HuH-7 (cell line): ENCODE results near the gene MOV10L1.
A peak's percentile ranks its signal among the peaks of the same experiment; 100 is the strongest.
"Not testable (repeated sequence)": the region's sequence is repeated elsewhere in the genome, so short reads cannot be mapped to it uniquely, and the experiment has no call there.

Experiments used
- DNase-seq: peaks from one replicate; pipeline ENCODE4 v3.0.0; 2011; ENCODE audit warnings: low spot score

The MOV10L1 gene

DNA sequence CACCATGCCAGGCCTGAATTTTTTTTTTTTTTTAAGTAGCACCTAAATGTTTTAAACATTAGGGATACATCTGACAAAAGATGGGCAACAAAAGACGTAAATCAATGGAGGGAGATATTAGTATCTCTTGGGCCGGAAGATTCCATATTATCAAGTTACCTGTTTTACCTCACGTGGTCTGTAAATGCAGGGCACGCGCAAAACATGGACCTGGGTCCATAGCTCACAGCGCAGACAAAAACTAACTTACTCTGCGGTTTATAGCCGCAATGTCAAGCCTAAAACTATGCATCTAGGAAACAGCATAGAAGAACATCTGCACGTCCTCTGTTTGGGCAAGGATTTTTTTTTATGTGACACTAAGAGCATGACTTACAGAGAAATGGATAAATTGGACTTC is 49.2 kb downstream of the MOV10L1 start:
- DNase-seq = no peak

DNA sequence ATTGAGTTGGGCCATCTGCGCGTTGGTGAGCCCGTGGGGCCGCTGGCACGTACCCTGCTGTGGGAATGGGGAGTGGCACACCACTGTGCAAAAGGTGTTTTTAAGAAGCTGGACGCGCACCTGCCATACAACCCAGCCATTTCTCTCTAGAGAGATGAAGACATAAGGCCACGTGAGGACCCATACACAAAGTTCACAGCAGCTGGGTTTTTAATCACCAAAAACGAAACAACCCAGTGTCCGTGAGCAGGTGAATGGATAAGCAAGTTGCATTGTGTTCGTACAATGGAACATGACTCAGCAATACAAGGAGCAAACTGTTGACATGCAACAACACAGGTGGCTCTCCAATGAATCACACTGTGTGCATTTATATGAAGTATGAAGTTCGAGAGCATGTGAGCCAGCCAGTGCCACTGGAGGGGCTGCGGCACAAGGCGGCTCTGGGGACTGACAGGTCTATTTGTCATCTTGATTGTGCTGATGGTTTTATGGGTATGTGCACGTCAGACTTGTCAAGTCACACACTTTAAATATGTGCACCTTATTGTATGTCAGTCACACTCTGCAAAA is 50.1 kb downstream of the MOV10L1 start:
- DNase-seq = no peak

DNA sequence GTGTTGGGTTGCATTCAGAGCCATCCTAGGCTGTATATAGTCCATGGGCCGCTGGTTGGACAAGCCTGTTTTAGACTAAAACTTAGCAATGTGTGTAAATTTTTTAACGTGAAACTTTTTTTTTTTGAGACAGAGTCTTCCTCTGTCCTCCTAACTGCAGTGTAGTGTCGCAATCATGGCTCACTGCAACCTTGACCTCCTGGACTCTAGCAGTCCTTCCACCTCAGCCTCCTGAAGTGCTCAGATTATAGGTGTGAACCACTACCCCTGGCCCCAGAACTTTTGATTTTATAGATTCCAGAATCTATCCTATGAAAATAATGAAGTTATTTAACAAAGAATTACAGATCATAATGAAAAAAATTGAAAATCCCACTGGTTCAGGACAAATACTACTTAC is 50.8 kb downstream of the MOV10L1 start:
- no peak for DNase-seq

DNA sequence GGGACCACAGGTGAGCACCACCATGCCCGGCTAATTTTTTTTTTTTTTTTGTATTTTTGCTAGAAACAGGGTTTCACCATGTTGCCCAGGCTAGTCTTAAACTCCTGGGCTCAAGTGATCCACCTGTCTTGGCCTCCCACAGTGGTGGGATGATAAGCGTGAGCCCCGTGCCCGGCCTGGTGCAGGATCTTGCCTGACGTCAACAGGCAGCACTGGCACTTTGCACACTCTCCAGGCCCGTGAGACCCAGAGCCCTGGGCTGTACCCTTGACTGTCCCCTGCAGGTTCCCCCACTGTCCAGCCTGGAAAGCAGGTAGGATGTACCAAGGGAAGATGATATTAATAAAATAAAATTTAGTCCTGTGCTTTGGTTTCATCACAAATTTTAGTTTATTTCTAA is 51.7 kb downstream of the MOV10L1 start:
- no peak for DNase-seq

DNA sequence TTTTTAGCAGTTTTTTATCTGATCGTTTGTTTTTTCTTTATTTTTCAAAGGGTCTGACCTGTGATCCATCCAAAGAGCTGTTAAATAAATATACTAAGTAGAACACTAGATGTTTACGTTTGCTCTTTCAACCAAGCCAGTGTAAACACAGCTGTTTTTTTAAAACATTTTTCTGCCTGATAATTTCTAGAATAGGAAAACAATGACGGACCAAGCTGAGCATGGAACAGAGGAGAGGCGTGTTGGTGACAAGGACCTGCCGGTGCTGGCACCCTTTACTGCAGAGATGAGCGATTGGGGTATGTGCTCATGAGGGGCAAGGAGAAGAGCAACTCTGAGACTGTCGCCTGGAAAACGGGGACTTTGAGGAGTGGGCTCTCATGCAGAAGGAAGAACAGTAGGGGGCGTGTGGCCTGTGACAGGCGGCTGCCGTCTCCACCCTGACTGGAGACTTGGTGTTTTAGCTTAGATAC is 52.1 kb downstream of the MOV10L1 start:
- no peak for DNase-seq

DNA sequence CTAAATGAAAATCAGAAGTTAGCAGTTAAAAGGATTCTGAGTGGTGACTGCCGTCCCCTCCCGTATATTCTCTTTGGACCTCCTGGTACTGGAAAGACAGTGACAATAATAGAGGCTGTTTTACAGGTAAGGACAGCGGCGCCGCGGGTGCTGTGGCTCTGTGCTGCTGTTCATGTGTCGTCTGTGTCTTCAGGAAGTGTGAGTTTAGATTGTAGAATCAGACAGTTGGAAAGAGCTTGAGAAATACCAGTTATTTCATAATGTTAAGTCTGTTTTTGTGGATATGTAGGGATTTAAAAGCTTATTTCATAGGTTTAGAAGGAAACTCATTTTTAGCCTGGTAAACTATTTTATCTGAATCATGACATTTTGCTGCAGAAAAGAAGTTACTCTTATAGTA is 53.3 kb downstream of the MOV10L1 start:
- DNase-seq = no peak

DNA sequence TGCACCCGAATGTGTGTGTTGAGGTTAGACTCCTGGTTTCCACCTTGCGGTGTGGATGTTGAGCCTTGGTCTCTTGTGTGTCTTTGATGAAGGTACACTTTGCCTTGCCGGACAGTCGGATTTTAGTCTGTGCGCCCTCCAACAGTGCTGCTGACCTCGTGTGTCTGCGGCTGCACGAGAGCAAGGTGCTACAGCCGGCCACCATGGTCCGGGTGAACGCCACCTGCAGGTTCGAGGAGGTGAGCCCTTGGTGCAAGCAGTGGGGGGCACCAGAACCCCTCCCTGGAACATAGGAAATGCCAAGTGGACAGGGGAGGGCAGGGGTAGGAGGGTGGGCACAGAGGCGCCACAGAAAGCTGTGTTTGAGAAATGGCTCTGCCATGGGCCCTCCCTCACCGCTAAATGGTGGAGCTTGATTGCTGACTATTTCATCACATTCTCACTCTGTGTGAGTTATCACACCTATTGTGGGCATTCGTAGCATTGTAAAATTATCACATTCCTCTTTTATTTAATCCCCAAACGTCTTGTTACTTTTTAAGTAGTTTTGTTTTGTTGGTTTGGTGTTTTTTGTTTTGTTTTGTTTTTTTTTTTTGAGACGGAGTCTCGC is 54.3 kb downstream of the MOV10L1 start:
- no peak for DNase-seq

DNA sequence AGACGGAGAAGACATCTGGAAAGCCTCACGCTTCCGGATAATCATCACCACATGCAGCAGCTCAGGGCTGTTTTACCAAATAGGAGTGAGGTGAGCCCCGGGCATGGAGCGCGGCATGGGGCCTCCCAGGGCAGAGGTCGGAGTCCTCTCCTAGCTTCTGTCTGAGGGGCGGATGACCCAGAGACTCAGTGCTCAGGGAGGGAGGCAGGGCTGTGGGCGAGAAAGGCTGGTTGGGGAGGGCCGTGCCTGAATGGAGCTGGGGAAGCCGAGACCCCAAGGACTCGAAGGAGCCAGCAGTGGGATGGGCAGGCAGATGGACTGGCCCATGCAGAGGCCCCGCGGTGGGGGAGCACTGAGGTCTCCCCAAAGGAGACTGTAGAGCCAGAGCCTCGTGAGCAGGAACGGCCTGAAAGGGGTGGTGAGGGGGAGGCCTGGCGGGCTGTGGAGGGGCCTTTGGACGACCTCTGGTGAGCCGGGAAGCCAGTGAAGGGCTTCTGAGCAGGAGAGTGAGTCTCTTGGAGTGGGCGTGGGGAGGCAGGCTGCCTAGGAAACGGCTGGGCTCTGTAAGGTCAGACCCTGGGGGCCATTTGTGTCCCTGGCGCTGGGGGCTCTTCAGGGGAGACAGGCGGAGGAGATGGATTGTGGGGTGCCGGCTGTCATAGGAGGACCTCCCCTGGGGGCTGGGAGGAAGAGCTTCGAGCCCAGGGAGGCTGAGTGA is 56.1 kb downstream of the MOV10L1 start:
- peak; percentile 45 for DNase-seq

DNA sequence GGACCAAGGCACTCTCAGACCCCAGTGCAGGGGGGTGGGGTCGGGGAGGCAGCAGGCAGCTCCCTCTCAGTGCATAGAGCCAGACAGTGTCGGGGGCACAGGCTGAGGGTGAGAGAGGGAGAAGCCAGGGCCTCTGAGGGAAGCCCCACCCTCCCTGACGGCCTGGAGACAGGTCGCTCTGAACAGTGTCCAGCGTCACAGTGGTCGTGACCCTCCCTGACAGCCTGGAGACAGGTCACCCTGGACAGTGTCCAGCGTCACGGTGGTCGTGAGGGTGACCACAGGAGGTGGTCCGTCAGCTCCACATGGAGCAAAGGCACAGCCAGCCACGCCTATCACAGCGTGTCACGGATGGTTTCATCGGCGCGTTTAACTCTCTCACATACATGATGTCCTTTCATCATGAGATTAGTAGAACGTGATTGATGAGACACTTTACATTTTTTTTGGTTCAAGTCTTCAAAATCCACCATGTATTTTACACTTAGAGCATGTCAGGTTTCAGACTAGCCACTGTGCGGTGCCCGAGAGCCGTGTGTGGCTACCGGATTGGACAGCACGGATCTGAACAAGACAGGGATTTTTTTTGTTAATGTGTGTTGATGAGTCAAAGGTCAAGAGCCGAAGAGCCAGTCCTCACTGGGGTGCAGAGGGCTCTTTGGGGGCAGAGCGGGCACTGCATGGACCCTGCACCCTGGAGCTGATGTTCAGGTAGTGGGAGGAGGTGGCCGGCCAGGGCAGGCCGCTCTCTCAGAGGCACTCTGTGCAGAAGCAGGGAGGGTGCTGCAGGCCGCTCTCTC is 56.8 kb downstream of the MOV10L1 start:
- peak; percentile 90 for DNase-seq

DNA sequence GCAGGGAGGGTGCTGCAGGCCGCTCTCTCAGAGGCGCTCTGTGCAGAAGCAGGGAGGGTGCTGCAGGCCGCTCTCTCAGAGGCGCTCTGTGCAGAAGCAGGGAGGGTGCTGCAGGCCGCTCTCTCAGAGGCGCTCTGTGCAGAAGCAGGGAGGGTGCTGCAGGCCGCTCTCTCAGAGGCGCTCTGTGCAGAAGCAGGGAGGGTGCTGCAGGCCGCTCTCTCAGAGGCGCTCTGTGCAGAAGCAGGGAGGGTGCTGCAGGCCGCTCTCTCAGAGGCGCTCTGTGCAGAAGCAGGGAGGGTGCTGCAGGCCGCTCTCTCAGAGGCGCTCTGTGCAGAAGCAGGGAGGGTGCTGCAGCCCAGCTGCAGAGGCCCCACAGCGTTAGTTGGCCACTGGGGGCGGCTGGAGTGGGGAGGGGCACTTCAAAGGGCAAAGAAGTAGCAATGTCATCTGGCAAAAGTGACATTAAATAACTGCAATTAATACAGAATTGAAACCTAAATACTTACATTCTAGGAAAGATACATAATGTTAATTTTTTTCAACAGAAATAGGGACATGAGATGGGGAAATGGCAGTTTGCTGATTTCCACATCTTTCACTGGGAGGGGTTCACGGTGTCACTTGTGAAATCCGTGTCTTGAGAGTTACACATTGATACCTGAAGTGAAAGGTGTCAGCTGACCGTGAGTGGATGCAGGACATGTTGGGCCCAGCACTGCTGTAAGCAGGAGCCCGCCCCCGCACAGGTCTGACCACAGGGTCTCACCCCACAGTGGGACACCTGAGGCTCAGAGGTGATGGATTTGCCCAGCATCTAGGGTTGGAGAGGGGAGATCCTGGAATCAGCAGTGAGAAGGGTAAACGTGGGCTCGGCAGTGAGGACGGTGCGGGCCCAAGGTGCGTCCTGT is 57.7 kb downstream of the MOV10L1 start:
- DNase-seq = not testable (repeated sequence)

DNA sequence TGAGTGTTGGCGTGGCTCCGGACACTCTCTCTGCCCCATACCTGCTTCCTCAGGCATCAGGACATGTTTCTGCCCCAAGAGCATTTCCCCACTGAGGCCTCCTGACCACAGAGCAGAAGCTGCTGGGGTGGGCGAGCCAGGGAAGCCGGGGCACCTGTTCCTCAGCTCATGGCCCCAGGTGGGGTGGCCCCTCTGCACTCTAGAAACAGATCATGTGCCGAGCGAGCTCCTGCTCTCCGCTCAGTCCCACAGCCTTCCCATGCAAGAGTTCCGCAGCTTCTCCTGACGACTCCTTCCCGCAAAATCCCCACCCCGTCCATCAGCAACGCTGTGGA is 58.3 kb downstream of the MOV10L1 start:
- DNase-seq = no peak

DNA sequence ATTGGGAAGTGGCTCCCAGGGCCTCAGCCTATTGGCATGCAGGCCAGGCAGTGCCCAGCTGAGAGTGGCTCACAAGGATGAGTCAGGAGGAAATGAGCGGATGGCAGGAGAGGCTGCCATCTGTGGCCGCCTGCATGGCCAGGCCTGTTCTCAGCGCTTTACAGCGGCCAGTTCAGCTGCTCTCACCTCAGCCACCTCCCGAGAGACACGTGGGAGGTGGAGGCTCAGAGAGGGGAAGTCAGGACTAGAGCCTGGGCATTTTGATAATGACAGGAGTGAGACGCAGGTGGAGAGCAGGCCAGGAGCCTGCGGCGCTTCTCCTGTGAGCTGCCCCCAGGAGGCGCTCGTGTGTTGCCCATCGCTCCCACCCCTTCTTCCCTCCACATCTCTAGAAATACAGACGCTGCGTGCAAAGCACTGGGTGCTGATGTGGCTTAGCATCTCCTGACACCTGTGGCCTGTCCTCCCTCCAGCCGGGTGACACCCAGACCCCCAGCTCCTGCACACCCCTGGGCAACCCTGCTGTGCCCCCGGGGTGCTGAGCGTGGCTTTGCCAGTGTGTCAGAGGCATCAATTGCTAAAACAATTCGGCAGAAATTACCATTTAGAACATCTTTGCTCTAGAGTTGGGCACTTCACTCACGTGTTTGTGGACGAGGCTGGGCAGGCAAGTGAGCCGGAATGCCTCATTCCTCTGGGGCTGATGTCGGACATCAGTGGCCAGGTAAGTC is 59.4 kb downstream of the MOV10L1 start:
- DNase-seq = peak; percentile 95

DNA sequence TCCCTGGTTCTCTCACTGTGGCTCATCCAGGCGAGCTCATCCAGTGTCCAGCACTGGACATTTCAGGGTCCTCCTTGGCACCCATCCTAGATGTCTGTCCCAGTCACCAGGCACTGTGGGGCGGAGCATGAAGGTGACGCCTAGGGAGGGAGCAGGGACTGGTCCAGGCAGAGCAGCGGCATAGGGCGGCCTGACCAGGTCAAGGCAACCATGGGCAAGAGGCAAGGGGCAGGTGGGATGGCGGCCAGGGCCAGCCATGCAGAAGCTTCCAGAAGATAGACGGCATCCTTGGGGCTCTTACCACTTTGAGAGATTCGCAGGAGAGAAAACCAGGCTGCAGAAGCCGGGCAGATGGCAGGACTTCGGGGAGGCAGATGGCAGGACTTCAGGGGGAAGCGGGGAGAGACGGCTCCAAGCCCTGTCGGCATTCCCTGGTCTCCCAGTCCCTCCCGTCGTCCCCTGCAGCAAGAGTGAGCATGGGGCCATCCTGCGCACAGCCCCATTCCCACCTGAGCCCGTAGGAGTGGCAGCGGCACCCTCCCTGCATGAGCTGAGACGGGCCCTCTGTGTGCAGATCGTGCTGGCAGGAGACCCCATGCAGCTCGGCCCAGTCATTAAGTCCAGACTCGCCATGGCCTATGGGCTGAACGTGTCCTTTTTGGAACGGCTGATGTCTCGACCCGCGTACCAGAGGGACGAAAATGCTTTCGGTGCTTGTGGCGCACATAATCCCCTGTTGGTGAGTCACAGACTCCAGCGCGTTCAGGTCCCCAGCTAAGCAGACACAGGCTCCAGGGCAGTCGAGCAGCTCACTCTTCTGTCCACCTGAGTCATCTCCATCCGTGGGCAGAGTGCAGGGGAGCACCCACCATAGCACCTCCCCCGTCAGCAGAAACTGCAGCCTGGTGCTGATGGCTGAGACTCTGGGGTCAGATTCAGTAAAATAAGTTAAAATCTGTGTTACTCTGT is 60.6 kb downstream of the MOV10L1 start:
- DNase-seq = no peak

DNA sequence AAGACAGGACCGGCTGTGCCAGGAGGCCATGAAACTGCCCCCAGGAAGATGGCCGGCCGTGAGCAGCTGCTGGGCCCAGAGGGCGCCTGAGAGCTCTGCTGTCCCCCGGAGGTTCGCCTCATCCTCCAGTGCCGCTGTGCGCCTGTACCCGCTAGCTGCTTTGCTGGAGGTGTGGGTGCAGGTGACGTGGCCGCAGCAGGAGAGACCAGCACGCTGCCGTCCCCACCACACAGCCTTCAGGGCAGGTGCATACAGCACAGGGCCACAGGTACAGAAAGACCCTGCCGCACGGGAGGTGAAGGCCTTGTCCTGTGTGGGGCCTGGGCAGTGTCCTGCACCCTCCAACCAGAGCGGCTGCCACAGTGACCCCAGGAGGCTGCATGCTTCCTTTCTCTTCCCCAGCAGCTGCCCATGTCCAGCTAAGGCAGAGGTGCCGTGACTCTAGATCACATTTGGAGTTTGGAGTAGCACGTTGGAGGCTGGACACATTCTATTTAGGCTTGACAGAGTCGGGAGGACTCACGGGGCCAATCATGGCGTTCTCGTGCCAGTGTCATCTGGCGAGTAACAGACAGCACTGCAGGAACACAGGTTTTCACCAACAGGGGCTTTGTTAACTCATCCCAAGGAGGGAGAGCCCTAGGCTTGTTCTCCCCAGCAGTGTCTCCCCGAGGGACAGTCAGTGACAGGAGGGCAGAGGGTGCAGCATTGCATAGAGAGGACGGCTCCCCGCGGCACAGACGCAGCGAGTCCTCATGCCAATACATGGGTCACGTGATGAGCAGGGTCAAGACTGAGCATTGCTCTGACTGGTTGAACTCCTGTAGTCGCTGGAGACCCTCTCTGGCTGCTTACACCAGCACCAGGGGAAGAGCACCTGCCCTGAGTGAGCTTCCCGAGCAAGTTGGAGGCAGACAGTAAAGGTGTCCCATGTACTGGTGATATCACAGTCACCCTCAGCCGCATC is 62.0 kb downstream of the MOV10L1 start:
- no peak for DNase-seq

DNA sequence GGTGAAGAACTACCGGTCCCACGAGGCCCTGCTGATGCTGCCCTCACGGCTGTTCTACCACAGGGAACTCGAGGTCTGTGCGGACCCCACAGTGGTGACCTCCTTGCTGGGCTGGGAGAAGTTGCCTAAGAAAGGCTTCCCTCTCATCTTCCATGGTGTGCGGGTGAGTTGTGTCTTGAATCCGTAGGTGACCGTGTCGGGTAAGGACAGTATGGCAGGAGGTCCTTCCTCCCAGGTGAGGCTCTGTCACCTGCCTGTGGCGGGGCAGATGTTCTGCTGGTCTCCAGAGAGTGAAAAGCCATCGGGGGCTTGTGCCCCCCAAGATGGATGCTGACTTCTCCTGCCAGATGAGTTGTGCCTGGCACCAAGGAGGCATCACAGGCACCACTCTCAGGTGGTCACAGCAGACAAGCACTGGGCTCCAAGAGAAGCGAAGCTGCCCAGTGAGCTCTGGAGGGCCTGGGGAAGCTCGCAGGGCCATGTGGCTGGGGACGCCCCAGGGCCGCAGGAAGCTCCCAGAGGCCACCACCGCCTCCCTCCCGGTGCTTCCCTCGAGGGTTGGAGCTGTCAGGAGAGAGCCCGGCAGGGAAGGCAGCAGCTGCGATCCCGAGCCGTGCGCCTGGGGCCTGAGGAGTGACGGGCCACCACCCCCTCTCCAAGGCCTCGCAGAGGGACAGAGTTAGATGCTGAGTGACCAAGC is 63.4 kb downstream of the MOV10L1 start:
- no peak for DNase-seq

DNA sequence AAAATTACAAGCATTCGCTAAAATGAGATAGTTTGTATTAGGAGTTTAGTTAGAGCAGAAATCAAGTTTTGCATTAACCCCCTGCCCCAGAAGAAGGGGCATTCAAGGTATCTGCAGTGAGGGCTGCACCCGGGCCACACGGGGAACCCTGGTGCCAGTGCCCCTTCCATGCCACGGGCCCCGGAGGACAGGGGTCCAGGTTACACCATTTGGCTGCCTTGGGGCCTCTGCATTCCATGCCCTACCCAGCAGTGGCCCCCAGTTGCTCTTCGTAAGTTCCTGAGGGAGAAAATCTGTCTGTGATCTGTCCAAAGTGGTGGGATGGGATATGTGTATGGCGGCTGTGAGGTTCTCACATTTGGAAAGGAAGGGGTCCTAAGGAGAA is 63.9 kb downstream of the MOV10L1 start:
- DNase-seq = peak; percentile 18

DNA sequence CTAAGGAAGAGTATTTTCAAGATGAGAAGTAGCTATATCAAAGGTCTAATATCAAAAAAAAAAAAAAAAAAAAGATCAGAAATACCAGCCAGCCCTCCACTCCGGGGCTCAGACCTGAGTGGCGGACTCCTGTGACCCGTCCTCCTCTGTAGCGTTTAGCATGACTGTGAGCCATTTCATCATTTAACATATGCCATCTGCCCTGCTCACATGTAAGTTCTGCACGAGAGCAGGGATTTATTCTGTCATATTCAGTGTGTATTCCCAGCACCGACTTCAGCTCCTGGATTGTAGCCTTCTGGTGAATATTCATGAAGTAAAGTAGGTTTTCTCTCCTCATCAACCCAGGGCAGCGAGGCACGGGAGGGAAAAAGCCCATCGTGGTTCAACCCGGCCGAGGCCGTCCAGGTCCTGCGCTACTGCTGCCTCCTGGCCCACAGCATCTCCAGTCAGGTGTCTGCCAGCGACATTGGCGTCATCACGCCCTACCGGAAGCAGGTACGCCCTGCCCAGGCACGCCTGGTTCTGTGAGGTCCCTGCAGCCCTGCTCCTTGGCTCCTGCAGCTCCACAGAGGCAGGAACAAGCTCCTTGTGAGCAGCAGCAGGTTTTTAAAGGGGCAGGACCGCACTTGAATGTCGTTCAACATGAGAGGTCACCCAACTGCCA is 68.0 kb downstream of the MOV10L1 start:
- no peak for DNase-seq

DNA sequence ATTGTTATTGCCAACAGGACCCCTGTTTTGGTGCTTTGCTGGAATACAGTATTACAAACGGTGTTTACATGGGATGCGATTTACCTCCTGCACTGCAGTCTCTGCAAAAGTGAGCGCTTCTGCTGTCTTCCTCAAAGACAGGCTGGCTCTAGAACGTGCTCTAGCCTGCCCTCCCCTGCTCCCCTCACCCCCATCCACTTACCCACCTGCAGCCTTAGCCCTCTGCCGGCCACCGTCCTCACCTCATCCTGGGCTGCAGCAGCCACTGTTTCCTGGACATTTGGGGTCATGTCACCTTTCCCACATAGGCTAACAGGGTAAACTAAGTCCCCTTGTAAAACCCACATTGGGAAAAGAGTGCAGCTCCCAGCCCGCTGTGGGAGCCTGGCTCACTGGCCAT is 71.1 kb downstream of the MOV10L1 start:
- DNase-seq = no peak
